Raji (cell line): ENCODE results near the gene CARNS1.

Experiments used
- POLR2A ChIP-seq: IDR thresholded peaks from 2 replicates; pipeline ENCODE4 v1.6.1; 2011; ENCODE audit warnings: low read depth, low read length, control low read depth; ENCODE audit not compliant: insufficient read depth

CARNS1 gene

DNA sequence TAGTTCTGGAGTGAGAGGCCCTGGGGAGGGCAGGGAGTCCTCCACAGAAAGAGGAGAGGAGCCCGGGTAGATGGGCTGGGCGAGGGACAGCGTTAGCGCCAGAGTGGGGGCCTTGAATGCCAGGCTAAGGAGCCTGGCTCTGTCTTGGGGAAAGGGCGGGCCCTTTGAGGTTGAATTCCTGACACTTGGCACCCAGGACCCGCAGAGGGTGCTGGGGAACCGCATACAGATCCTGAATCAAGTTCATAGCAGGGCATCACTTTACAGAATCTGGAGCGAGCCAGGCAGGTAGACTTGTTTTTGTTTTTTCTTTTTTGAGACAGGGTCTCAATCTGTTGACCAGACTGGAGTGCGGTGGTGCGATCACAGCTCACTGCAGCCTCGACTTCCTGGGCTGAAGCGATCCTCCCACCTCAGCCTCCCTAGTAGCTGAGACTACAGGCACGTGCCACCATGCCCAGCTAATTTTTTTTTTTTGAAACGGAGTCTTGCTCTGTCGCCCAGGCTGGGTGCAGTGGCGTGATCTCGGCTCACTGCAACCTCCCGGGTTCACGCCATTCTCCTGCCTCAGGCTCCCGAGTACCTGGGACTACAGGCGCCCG is 6.1 kb downstream of the CARNS1 start:
- TF ChIP-seq POLR2A: no peak

DNA sequence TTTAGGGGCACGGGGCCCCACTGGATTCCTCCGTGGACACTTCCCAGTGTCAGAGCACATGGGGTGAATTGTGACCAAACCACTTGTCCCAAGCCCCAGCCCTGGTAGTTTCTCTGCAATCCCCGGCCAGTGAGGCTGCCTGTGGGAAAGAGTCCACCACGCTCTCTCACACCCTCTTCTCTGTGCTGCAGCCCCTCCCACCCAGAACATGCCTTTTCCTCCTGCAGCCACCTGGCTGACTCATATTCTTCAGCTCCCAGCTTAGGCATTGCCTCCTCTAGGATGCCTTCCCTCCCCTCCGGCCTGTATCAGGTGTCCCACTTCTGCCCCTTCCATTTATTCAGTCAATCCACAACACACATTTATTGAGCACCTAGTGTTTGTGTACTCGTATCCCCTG is 7.4 kb downstream of the CARNS1 start:
- TF ChIP-seq POLR2A: no peak

DNA sequence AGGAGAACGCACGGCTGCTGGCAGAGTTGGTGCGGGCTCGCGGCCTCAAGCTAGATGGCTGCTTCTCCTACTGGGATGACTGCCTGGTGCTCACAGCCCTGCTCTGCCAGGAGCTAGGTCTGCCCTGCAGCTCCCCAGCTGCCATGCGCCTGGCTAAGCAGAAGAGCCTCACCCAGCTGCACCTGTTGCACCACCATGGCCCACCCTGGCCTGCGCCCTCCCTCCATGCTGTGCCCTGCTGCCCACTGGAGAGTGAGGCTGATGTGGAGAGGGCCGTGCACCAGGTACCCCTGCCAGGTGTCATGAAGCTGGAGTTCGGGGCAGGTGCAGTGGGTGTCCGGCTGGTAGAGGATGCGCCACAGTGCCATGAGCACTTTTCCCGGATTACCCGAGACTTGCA is 8.0 kb downstream of the CARNS1 start:
- TF ChIP-seq POLR2A: no peak

DNA sequence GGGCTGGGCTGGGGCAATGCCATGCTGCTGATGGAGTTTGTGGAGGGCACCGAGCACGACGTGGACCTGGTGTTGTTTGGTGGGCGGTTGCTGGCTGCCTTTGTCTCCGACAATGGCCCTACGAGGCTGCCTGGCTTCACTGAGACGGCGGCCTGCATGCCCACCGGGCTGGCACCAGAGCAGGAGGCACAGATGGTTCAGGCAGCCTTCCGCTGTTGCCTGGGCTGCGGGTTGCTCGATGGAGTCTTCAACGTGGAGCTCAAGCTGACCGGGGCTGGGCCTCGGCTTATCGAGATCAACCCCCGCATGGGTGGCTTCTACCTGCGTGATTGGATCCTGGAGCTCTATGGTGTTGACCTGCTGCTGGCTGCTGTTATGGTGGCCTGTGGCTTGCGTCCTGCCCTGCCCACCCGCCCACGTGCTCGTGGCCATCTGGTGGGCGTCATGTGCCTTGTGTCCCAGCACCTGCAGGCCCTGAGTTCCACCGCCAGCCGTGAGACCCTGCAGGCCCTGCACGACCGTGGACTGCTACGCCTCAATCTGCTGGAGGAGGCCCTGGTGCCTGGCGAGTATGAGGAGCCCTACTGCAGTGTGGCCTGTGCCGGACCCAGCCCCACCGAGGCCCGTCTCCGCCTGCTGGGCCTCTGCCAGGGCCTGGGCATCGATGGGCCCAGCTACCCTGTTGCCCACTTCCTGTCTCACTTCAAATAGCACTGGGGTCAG is 8.6 kb downstream of the CARNS1 start:
- TF ChIP-seq POLR2A: 0 out of 2 replicates have a peak, but pooled peaks have one; percentile 13

DNA sequence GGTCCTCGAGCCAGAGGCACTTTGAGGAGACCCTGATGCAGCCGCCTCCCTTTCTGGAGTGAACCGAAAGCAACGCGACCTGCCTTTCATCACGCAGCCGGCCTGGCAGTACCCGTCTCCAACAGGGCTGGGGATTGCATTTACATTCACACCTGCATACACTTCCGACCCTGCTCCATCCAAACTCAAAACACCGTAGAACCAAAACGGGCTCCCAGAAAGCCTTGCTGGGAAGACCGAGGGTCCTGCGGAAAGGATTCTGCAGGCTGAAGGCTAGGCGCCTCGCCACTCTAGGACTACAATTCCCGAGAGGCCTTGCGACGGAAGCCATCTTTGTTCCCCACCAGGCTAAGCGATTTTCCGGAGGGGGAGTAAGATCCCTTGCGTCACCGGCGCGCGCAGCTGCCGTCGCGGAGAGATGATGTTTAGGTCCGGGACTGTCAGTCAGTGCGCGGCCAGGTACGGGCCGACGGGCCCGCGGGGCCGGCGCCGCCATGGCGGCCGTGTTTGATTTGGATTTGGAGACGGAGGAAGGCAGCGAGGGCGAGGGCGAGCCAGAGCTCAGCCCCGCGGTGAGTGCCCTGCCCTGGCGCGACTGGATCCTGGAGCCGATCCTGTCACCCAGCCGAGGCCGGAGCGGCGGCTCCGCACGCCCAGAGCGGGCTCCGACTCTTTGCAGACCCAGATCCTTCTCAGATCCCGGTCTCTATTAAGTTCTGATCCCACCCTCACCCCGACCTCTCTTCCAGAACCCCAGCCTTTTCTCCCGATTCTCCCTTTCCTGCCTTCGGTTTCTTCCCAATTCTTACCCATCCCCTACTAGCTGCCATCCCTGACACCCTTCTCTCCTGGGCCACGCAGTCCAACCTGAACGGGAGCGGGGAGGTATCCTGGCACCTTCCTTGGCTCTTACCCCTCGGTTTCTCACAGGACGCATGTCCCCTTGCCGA is 12.8 kb downstream of the CARNS1 start, which contains the start of gene RPS6KB2:
TSS of gene RPS6KB2 (plus strand) at position 443 of the 950 bp plus-strand sequence. CDS start at position 495, 52 bp downstream.
- TF ChIP-seq POLR2A: peak; percentile 68

DNA sequence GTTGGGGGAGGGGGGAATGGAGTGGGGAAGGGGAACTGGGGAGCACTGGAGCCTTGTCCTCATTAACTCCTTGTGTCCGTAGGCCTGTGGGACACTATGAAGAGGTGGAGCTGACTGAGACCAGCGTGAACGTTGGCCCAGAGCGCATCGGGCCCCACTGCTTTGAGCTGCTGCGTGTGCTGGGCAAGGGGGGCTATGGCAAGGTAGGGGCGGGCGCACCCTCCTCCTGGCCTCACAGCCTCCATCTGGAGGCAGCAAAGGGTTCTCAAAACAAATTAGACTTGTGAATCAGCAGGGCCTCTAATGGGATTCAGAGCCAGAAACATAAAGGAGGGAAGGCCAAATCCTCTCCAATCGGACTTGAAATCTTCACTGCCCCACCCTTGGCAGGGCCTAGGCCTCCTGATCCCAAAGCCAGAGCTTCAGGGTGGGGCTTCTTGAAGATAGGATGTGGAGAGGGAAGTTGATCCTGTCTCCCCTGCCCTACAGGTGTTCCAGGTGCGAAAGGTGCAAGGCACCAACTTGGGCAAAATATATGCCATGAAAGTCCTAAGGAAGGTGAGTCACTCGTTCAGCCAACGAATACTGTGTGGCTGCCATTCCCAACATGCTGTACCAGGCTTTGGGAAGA is 13.7 kb downstream of the CARNS1 start:
- TF ChIP-seq POLR2A: no peak

DNA sequence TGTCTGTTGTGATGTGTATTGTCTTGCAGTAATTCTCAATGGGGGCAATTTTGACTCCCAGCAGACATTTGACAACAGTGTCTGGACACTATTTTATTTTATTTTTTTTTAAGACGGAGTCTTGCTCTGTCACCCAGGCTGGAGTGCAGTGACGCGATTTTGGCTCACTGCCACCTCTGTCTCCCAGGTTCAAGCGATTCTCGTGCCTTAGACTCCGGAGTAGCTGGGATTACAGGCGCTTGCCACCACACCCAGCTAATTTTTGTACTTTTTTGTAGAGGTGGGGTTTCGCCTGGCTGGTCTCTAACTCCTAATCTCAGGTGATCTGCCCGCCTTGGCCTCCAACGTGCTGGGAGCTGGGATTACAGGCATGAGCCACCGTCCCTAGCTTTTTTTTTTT is 14.2 kb downstream of the CARNS1 start:
- no peak for TF ChIP-seq POLR2A

DNA sequence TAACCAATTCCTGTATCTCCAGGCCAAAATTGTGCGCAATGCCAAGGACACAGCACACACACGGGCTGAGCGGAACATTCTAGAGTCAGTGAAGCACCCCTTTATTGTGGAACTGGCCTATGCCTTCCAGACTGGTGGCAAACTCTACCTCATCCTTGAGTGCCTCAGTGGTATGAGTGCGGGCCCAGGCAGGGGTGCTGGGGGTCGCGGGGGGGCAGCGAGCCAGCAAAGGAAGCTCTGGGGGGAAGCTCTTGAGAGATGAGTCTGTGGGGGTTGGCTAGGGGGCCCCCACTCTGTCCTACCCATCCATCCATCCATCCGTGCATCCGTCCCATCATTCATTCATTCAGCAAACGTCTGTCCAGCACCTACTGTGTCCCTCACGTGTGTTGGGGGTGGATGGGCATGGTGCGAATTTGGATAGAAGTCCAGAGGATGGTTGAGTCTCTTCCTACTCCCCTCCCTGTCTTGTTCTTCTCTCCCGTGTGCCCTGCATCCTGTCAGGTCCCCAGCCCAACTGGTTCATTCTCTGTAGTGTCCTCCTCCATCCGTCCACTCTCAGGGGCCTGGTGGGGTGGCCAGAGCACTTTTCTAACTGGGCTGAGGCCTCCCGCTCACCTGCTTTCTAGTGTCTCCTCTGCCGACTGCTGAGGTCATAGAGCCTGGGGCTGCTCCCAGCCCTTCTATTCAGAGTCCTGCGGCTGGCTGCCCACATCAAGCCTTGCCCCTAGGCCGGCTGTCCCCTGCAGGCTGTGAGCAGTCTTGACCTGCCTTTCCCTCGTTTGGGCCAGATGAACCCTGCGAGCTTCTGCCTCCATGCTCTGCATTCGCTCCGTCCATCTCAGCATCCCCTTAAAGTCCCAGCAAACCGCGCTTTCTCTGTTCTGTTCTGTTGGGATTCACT is 16.1 kb downstream of the CARNS1 start:
- no peak for TF ChIP-seq POLR2A

DNA sequence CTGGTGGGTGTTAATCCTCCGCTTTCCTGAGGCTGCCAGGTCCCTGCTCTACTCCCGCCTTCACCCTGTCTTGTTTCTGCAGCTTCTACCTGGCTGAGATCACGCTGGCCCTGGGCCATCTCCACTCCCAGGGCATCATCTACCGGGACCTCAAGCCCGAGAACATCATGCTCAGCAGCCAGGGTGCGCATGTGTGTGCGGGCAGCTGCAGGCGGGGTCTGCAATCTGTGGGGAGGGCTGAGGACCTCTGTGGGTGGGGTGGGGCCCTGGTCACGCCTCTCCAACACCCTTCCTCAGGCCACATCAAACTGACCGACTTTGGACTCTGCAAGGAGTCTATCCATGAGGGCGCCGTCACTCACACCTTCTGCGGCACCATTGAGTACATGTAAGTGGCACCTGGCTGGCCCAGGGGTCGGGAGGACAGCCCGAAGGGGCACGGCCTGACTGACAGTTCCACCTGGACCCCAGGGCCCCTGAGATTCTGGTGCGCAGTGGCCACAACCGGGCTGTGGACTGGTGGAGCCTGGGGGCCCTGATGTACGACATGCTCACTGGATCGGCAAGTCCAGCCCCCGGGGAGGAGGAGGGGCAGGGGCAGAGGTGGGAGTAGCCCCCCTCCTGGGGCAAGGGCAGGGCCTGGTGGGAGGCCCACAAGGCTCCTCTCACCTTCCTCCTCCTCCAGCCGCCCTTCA is 17.3 kb downstream of the CARNS1 start:
- TF ChIP-seq POLR2A: no peak

DNA sequence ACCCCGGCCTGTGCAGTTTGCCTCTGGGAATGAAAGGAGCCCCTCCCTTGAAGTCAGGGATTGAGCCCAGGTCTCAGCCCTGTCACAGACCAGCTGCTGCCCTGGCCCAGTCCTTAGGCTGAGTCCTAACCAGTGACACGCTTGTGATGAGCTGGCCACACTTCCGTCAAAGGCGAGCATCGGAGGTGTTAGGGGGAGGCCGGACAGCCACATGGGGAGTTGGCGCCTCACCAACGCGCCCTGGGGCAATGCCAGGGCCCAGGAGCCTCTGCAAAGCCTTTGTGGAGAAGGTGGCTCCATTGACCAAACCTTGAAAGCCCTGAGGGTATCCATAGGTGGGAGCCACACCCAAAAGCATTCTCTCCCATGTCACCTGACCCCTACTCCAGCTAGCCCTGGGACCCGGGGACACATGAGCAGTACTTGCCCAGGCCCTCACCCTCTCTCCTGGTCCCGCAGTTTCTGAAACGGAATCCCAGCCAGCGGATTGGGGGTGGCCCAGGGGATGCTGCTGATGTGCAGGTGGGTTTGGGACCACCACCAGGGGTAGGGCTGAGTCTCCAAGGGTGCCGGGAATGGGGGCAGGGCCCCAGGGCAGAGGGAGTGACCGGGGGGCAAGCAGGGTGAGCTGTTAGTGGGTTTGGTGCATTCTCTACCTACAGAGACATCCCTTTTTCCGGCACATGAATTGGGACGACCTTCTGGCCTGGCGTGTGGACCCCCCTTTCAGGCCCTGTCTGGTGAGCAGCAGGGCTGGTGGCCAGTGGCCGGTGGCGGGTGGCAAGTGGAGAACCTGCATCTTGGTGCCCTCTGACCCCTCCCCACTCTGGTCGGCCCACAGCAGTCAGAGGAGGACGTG is 18.3 kb downstream of the CARNS1 start:
- TF ChIP-seq POLR2A: no peak; the same call in 1 of the 2 replicates

DNA sequence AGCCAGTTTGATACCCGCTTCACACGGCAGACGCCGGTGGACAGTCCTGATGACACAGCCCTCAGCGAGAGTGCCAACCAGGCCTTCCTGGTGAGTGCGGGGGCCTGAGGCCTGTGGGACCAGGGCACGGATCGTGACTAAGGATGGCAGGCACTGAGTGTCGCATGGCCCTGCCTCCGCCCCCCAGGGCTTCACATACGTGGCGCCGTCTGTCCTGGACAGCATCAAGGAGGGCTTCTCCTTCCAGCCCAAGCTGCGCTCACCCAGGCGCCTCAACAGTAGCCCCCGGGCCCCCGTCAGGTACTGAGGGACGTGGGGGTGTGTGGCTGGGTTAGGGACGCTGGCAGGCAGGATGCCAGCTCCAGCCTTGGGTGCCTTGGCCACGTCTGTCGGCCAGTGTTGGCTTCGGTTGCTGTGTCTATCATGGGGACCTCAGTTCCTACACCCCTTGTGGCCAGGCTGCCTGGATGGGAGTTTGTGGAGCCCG is 19.0 kb downstream of the CARNS1 start:
- peak; percentile 61; the same call in 1 of the 2 replicates for TF ChIP-seq POLR2A

DNA sequence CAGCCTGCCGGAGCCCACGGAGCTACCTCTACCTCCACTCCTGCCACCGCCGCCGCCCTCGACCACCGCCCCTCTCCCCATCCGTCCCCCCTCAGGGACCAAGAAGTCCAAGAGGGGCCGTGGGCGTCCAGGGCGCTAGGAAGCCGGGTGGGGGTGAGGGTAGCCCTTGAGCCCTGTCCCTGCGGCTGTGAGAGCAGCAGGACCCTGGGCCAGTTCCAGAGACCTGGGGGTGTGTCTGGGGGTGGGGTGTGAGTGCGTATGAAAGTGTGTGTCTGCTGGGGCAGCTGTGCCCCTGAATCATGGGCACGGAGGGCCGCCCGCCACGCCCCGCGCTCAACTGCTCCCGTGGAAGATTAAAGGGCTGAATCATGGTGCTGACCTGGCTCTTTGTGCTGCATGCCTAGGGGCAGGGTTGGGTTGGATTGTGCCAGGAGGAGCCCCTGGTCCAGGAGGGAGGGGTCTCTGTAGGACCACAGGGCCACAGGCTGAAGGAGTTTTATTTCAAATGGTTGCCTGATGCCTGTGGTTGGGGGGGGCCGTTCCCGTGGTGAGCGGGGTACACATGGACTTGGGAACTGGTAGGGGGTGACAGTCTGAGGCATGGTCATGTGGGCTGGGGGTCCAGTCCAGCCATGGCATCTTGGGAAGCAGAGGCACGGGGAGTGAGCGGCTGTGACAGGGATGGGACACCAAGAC is 19.7 kb downstream of the CARNS1 start:
- peak; percentile 26 for TF ChIP-seq POLR2A
